GM06990 (cell line): ENCODE data around the gene AREG.

ENCODE experiments used
- DNase-seq: peaks from one replicate; pipeline ENCODE4 v3.0.0-alpha.2; 2011; ENCODE audit not compliant: insufficient read length; ENCODE audit errors: extremely low read depth
- H3K27me3 ChIP-seq: replicated peaks from 2 replicates; pipeline ENCODE4 v1.6.0; 2011; ENCODE audit warnings: low read length; ENCODE audit not compliant: control insufficient read depth, insufficient read depth
- H3K36me3 ChIP-seq: 2 replicates; pipeline ENCODE4 v1.5.1; 2011; ENCODE audit warnings: low read length; ENCODE audit not compliant: control insufficient read depth, insufficient read depth
- H3K4me3 ChIP-seq: replicated peaks from 2 replicates; pipeline ENCODE4 v1.5.1; 2011; ENCODE audit warnings: low read depth, mild to moderate bottlenecking, control low read depth, low read length
- CTCF ChIP-seq: IDR thresholded peaks from 2 replicates; pipeline ENCODE4 v1.5.1; 2011; ENCODE audit warnings: low read length, control low read depth, mild to moderate bottlenecking, inconsistent platforms; ENCODE audit not compliant: insufficient read depth, poor library complexity, severe bottlenecking

The AREG gene

GRCh38 chr4:74440356-74440755 lies 4.6 kb upstream of the AREG start:
- TF ChIP-seq CTCF, result no peak
- DNase-seq, result no peak
- Histone ChIP-seq H3K27me3 (no peaks in the 10 kb centered on the region), H3K36me3 (no peaks in the 10 kb centered on the region), H3K4me3 (no peak overlapping the region)

- Histone ChIP-seq H3K27me3 (no peaks in the 10 kb centered on the region; the same call in 1 of the 2 replicates), H3K4me3 (no peak overlapping the region), H3K36me3 (no peaks in the 10 kb centered on the region)
- DNase-seq, result no peak
- no peak for TF ChIP-seq CTCF
These were observed 3.2 kb upstream of the AREG start for GRCh38 chr4:74441744-74442143.

DNA sequence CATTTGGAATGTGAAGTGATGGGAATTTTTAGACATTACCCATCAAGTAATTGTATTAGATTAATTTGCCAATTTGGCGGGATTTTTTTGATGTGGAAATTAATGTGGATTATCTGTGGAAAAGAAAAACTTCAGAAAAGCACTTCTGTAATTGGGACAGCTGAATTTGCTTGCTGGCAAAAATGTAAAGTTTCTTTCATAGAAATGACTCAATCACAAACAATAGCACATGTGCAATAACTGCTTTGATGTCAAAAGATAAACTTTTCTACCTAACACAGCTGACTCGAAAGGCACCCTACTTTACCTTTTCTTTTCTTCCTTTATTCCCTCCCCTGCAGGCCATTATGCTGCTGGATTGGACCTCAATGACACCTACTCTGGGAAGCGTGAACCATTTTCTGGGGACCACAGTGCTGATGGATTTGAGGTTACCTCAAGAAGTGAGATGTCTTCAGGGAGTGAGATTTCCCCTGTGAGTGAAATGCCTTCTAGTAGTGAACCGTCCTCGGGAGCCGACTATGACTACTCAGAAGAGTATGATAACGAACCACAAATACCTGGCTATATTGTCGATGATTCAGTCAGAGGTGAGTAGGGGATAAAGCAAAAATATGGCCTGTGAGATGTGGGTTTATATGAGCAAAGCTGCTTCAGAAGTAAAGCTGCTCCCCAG lies 1.4 kb downstream of the AREG start:
- DNase-seq, result no peak
- no peak overlapping the region for H3K4me3 ChIP-seq
- no peaks in the 10 kb centered on the region for H3K36me3 ChIP-seq
- no peaks in the 10 kb centered on the region; the same call in 1 of the 2 replicates for H3K27me3 ChIP-seq
- TF ChIP-seq CTCF, result no peak

GRCh38 chr4:74446896-74447295 lies 2.0 kb downstream of the AREG start:
- Histone ChIP-seq H3K36me3 (no peaks in the 10 kb centered on the region), H3K4me3 (no peak overlapping the region), H3K27me3 (no peaks in the 10 kb centered on the region; the same call in 1 of the 2 replicates)
- TF ChIP-seq CTCF, result no peak
- no peak for DNase-seq

DNA sequence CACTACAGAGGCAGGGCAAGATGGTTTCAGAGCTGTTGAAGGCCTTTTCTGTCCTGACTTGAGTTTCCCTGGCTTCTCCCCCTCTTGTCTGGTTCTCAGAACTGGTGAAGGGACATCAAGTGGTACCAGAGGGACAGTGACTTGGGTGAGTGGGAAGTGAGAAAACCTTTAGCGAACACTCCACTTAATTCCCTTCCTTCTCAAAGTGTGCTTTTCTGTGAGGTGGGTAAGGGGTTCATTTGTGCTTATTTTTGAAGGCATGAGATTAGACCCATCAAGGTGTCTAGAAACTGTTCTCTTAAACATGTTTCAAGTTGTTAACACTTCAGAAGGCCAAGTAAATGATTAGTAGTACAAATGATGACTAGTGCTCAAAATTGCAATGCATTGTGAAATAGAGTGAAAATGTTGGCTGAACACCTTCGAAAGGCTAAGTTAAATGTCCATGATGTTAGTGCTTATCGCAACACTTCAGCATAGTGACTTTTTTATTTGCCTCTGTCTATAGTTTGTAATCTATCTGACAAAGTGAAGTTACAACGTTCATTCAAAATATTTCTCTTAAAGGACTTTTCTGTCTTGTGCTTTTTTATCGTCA lies 2.8 kb downstream of the AREG start:
- no peak for TF ChIP-seq CTCF
- DNase-seq, result no peak
- no peak overlapping the region for H3K4me3 ChIP-seq
- H3K36me3 ChIP-seq, result no peaks in the 10 kb centered on the region
- H3K27me3 ChIP-seq, result no peaks in the 10 kb centered on the region; the same call in 1 of the 2 replicates
